K562 (cell line): Measurements from ENCODE around the gene CCSER1. TPM values are rescaled to one million over a fixed set of nuclear protein-coding genes. Genes with fewer than 3 reads are reported as not detected.

ENCODE experiments used
- ATAC-seq: fragments of 200-7000 bp; cut with Tn5 transposase; 3 replicates; pipeline ENCODE4 v1.9.1; 2020; ENCODE audit warnings: moderate library complexity
- BruUV-seq: library from RNA; stranded (reverse); fragments of 400-500 nt; replicated peaks from 2 replicates; lab custom pipeline; 2021; lab: Mats Ljungman, UMichigan
- CTCF ChIA-PET: fragments of 300-600 bp; formaldehyde crosslinking; extraction: SDS; loops from one replicate; lab custom pipeline; 2021; ENCODE audit warnings: low intra/inter-chr PET ratio; lab: Yijun Ruan, JAX
- POLR2A ChIA-PET: fragments of 300-600, 350-650 bp; sonication (Branson Sonifier 250); formaldehyde crosslinking; extraction: SDS; loops from one replicate; lab custom pipeline; 2021; ENCODE audit warnings: antibody characterized with exemption, inconsistent platforms; lab: Yijun Ruan, JAX
- DNase-seq, 4 experiments: peaks; one replicate each; pipeline versions ENCODE4 v3.0.0 to v3.0.0-alpha.2; 2011 to 2018; ENCODE audit warnings: low spot score in 3 of 4, mixed read lengths in 3 of 4; ENCODE audit errors: extremely low read depth in 1 of 4
- FAIRE-seq: peaks from 2 replicates; lab custom pipeline; 2011; peaks lifted over from hg19 to GRCh38; lab: Jason Lieb, UNC
- H2AFZ ChIP-seq: 2 replicates; pipeline ENCODE4 v1.6.0; 2011; ENCODE audit warnings: low read depth, low read length, control low read depth, inconsistent platforms
- H3K27ac ChIP-seq: fragments of 200-600 bp; 3 replicates; pipeline ENCODE4 v1.8.0; 2011; ENCODE audit warnings: low read depth, mild to moderate bottlenecking, control low read depth, inconsistent platforms, low read length, moderate library complexity, mixed read lengths; ENCODE audit errors: extremely low read depth
- H3K27me3 ChIP-seq, 2 experiments: fragments of 300-600 bp in 1 of 2; 2 replicates in 1 of 2; 3 replicates in 1 of 2; pipeline versions ENCODE4 v1.6.0 to v1.8.0; 2011; ENCODE audit warnings: inconsistent platforms in 2 of 2, low read length in 2 of 2, mild to moderate bottlenecking in 1 of 2, mixed read lengths in 1 of 2, moderate library complexity in 1 of 2; ENCODE audit not compliant: control insufficient read depth in 2 of 2, insufficient read depth in 2 of 2
- H3K36me3 ChIP-seq: fragments of 300-600 bp; 3 replicates; pipeline ENCODE4 v1.8.0; 2011; ENCODE audit warnings: mild to moderate bottlenecking, low read length, inconsistent platforms; ENCODE audit not compliant: control insufficient read depth, insufficient read depth
- H3K4me1 ChIP-seq, 2 experiments: fragments of 200-600 bp in 1 of 2; replicated peaks in 1 of 2; 2 replicates in 1 of 2; 3 replicates in 1 of 2; pipeline versions ENCODE4 v1.5.1 to v1.8.0; 2011; ENCODE audit warnings: inconsistent platforms in 2 of 2, low read length in 2 of 2, mild to moderate bottlenecking in 1 of 2, mixed read lengths in 1 of 2, moderate library complexity in 1 of 2; ENCODE audit not compliant: control insufficient read depth in 2 of 2, insufficient read depth in 2 of 2
- H3K4me2 ChIP-seq: 2 replicates; pipeline ENCODE4 v1.6.1; 2011; ENCODE audit warnings: low read length, control low read depth, inconsistent platforms, mixed read lengths; ENCODE audit not compliant: insufficient read depth
- H3K4me3 ChIP-seq: fragments of 200-600 bp; sonication (generic), shearing (Covaris generic); 2 replicates; pipeline ENCODE4 v1.5.1; 2016; ENCODE audit warnings: control low read depth, inconsistent platforms
- H3K79me2 ChIP-seq: fragments of 200-600 bp; 3 replicates; pipeline ENCODE4 v1.8.0; 2011; ENCODE audit warnings: low read length, inconsistent platforms; ENCODE audit not compliant: control insufficient read depth, insufficient read depth
- H3K9ac ChIP-seq, 2 experiments: 2 replicates each; pipeline versions ENCODE4 v1.6.0 to v1.6.1; 2011; ENCODE audit warnings: low read depth in 2 of 2, low read length in 2 of 2, control low read depth in 1 of 2, inconsistent platforms in 1 of 2, mild to moderate bottlenecking in 1 of 2, mixed read lengths in 1 of 2; ENCODE audit not compliant: insufficient read depth in 1 of 2
- H3K9me1 ChIP-seq: one replicate; pipeline ENCODE4 v1.6.0; 2011; ENCODE audit warnings: inconsistent platforms, mild to moderate bottlenecking, low read length, moderate library complexity; ENCODE audit not compliant: control insufficient read depth, insufficient read depth
- H3K9me3 ChIP-seq: replicated peaks from 2 replicates; pipeline ENCODE4 v1.5.1; 2011; ENCODE audit warnings: low read depth, low read length, inconsistent platforms; ENCODE audit not compliant: control insufficient read depth, insufficient read depth
- H4K20me1 ChIP-seq: replicated peaks from 2 replicates; pipeline ENCODE4 v1.6.1; 2011; ENCODE audit warnings: low read length, inconsistent platforms, mixed read lengths; ENCODE audit not compliant: control insufficient read depth, insufficient read depth
- ETV1 ChIP-seq: fragments of 450-650 bp; conservative IDR thresholded peaks from 2 replicates; pipeline ENCODE4 v1.6.1; 2016; ENCODE audit warnings: missing genetic modification characterization, control low read depth, low read depth, missing compliant biosample characterization
- LCOR ChIP-seq: sonication (generic); formaldehyde crosslinking; IDR thresholded peaks from 2 replicates; pipeline ENCODE4 v1.8.0; 2022; ENCODE audit warnings: mild to moderate bottlenecking, missing genetic modification reagents
- ZNF766 ChIP-seq: fragments of 200-800 bp; sonication (Bioruptor generic); conservative IDR thresholded peaks from 2 replicates; pipeline ENCODE4 v1.6.1; 2016; ENCODE audit warnings: missing genetic modification characterization, missing compliant biosample characterization
- in situ Hi-C: fragments of 300-500 bp; cut with MboI; formaldehyde crosslinking; loops from 4 replicates; pipeline ENCODE4 v1.15.0; 2018; ENCODE audit warnings: inconsistent platforms, mixed read lengths
- intact Hi-C: fragments of 100-400 bp; cut with micrococcal nuclease; formaldehyde crosslinking; loops from 2 replicates; pipeline ENCODE4 v1.14.2; 2022
- polyA plus RNA-seq, 8 experiments: library from polyadenylated mRNA; depleted of rRNA in 4 of 8; stranded (reverse) in 5 of 8; unstranded in 3 of 8; fragments of >200 nt; fragmentation: Nextera tagmentation in 2 of 8; fragmentation: Illumina TruSeq in 1 of 8; extraction: Ambion mirVana in 2 of 8; extraction: Trizol in 1 of 8; gene quantifications; 2 replicates each; pipeline versions ENCODE4 v1.2.1 to v1.2.3, GENCODE V29; 2011 to 2014; ENCODE audit warnings: inconsistent platforms in 1 of 8, missing spikeins in 1 of 8
- total RNA-seq, 7 experiments: library from RNA; depleted of rRNA in 6 of 7; stranded (reverse); fragments of >200 nt in 6 of 7; fragmentation: Illumina TruSeq in 2 of 7; extraction: Trizol in 2 of 7; gene quantifications; 2 replicates each; pipeline versions ENCODE4 v1.2.1 to v1.2.3, GENCODE V29; 2011 to 2021; ENCODE audit warnings: low replicate concordance in 1 of 7
- TF ChIP-seq, protein P1 (sequence below): fragments of 250-450 bp; sonication (Bioruptor Pico); IDR thresholded peaks from 2 replicates; pipeline ENCODE4 v1.4.0; 2020; ENCODE audit warnings: mild to moderate bottlenecking, moderate library complexity

The CCSER1 gene
- total and polyA plus RNA-seq, 9 of the 15 experiments (the other 6 are each of a cell fraction or from before 2014, with no cell fraction given), result not detected

DNA sequence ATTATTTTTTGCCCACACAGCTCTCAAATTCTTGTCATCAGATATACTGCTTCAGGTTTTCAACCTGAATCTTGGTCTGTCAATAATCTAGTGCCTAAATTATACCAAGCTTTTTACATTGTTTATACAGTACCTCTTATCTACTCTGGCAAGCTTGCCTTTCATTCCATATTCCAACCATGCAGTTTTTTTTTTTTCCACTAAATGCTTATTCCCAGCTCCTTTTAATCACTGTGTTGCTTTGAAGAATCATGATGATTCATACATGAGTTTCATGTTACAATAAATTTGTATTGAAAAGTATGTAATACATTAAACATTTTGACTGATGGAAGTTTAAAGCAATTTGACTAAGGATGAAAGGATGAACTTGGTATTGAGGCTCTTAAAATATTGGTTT lies 949.0 kb downstream of the CCSER1 start:
- no peak for TF ChIP-seq ZNF766 (CRISPR knock-in tag)
- no peak for TF ChIP-seq LCOR (CRISPR knock-in tag)
- TF ChIP-seq, protein P1, sequence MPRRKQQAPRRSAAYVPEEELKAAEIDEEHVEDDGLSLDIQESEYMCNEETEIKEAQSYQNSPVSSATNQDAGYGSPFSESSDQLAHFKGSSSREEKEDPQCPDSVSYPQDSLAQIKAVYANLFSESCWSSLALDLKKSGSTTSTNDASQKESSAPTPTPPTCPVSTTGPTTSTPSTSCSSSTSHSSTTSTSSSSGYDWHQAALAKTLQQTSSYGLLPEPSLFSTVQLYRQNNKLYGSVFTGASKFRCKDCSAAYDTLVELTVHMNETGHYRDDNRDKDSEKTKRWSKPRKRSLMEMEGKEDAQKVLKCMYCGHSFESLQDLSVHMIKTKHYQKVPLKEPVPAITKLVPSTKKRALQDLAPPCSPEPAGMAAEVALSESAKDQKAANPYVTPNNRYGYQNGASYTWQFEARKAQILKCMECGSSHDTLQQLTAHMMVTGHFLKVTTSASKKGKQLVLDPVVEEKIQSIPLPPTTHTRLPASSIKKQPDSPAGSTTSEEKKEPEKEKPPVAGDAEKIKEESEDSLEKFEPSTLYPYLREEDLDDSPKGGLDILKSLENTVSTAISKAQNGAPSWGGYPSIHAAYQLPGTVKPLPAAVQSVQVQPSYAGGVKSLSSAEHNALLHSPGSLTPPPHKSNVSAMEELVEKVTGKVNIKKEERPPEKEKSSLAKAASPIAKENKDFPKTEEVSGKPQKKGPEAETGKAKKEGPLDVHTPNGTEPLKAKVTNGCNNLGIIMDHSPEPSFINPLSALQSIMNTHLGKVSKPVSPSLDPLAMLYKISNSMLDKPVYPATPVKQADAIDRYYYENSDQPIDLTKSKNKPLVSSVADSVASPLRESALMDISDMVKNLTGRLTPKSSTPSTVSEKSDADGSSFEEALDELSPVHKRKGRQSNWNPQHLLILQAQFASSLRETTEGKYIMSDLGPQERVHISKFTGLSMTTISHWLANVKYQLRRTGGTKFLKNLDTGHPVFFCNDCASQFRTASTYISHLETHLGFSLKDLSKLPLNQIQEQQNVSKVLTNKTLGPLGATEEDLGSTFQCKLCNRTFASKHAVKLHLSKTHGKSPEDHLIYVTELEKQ, result no peak
- no peak for TF ChIP-seq ETV1 (tag)
- no peak overlapping the region for H3K27ac ChIP-seq
- CTCF ChIA-PET, result no interaction called here
- H3K4me1 ChIP-seq, result no peaks in the 10 kb centered on the region
- no peaks in the 10 kb centered on the region for H3K27me3 ChIP-seq
- POLR2A ChIA-PET, result no interaction called here
- H3K79me2 ChIP-seq, result no peaks in the 10 kb centered on the region
- no peaks in the 10 kb centered on the region for H3K9me3 ChIP-seq
- no peak for ATAC-seq
- H2AFZ ChIP-seq, result no peak overlapping the region
- no peak overlapping the region for H3K4me2 ChIP-seq
- H3K9ac ChIP-seq, result no peak overlapping the region
- H3K36me3 ChIP-seq, result no peaks in the 10 kb centered on the region
- intact Hi-C loops (no loop called here), in situ Hi-C loops (no loop called here)
- no peaks in the 10 kb centered on the region for H4K20me1 ChIP-seq
- H3K4me3 ChIP-seq, result no peak overlapping the region
- no peak for FAIRE-seq
- BruUV-seq, result no TSS peak
- DNase-seq, result no peak
- no peaks in the 10 kb centered on the region for H3K9me1 ChIP-seq
